ENCODE results near the gene TMUB2.

Gene TMUB2

GRCh38 chr17:44137891-44138709, 48.7 kb upstream of the TMUB2 start (continued):
- TF ChIP-seq ZNF501 (tag by site-specific recombination; IDR thresholded peaks at IDR 0.05) (no peak), WT1 (tag by site-specific recombination; IDR thresholded peaks at IDR 0.05) (no peak; the same call in none of the 2 replicates), ZNF24 (tag by site-specific recombination; IDR thresholded peaks at IDR 0.05) (peak; percentile 69; the same call in 1 of the 2 replicates), OSR2 (tag by site-specific recombination; IDR thresholded peaks at IDR 0.05) (peak; percentile 77), SP2 (tag by site-specific recombination; IDR thresholded peaks at IDR 0.05) (peak; percentile 89), ZNF629 (tag by site-specific recombination; IDR thresholded peaks at IDR 0.05) (peak; percentile 90), ZNF639 (tag by site-specific recombination; IDR thresholded peaks at IDR 0.05) (peak; percentile 71; the same call in 1 of the 2 replicates), ZNF843 (tag by site-specific recombination; IDR thresholded peaks at IDR 0.05) (0 out of 2 replicates have a peak, but pooled peaks have one; percentile 55), YY1 (tag by site-specific recombination; IDR thresholded peaks at IDR 0.05) (no peak), ZNF140 (tag by site-specific recombination; IDR thresholded peaks at IDR 0.05) (no peak), ZSCAN16 (tag by site-specific recombination; IDR thresholded peaks at IDR 0.05) (peak; percentile 86), HOXD13 (CRISPR knock-in tag; IDR thresholded peaks at IDR 0.05; ENCODE audit: borderline replicate concordance) (no peak), KLF16 (tag by site-specific recombination; IDR thresholded peaks at IDR 0.05) (peak; percentile 78; the same call in 1 of the 2 replicates), GLIS1 (tag by site-specific recombination; IDR thresholded peaks at IDR 0.05) (peak; percentile 99), ZBTB20 (tag by site-specific recombination; IDR thresholded peaks at IDR 0.05) (peak; percentile 46; the same call in 1 of the 2 replicates), KLF7 (tag by site-specific recombination; IDR thresholded peaks at IDR 0.05; ENCODE audit: borderline replicate concordance) (0 out of 2 replicates have a peak, but pooled peaks have one; percentile 58), ZIC2 (tag by site-specific recombination; IDR thresholded peaks at IDR 0.05) (peak; percentile 98), ZNF548 (tag by site-specific recombination; IDR thresholded peaks at IDR 0.05) (no peak), PATZ1 (tag by site-specific recombination; IDR thresholded peaks at IDR 0.05) (peak; percentile 99), ZBTB17 (tag by site-specific recombination; IDR thresholded peaks at IDR 0.05) (peak; percentile 94), SCRT2 (tag by site-specific recombination; IDR thresholded peaks at IDR 0.05) (no peak), ZNF211 (tag by site-specific recombination; IDR thresholded peaks at IDR 0.05; ENCODE audit: low read depth) (no peak), ZNF560 (tag by site-specific recombination; IDR thresholded peaks at IDR 0.05; ENCODE audit: borderline replicate concordance) (no peak), ZNF174 (tag by site-specific recombination; IDR thresholded peaks at IDR 0.05) (no peak), SP3 (tag by site-specific recombination; IDR thresholded peaks at IDR 0.05) (peak; percentile 85), ZNF449 (tag by site-specific recombination; IDR thresholded peaks at IDR 0.05) (peak; percentile 95), EGR2 (tag by site-specific recombination; IDR thresholded peaks at IDR 0.05; ENCODE audit: low read depth) (peak; percentile 87), ZNF366 (tag by site-specific recombination; conservative IDR thresholded peaks at IDR 0.05) (peak; percentile 89), ZNF23 (tag by site-specific recombination; IDR thresholded peaks at IDR 0.05; ENCODE audit: borderline replicate concordance) (no peak), ZNF202 (tag by site-specific recombination; IDR thresholded peaks at IDR 0.05; ENCODE audit: borderline replicate concordance) (no peak), IKZF3 (tag by site-specific recombination; IDR thresholded peaks at IDR 0.05) (peak; percentile 74; the same call in 1 of the 2 replicates), ZNF549 (tag by site-specific recombination; IDR thresholded peaks at IDR 0.05) (no peak), ZNF18 (tag by site-specific recombination; IDR thresholded peaks at IDR 0.05) (peak; percentile 94)
- TF ChIP-seq, protein P1, sequence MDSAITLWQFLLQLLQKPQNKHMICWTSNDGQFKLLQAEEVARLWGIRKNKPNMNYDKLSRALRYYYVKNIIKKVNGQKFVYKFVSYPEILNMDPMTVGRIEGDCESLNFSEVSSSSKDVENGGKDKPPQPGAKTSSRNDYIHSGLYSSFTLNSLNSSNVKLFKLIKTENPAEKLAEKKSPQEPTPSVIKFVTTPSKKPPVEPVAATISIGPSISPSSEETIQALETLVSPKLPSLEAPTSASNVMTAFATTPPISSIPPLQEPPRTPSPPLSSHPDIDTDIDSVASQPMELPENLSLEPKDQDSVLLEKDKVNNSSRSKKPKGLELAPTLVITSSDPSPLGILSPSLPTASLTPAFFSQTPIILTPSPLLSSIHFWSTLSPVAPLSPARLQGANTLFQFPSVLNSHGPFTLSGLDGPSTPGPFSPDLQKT (IDR thresholded peaks at IDR 0.05; ENCODE audit: borderline replicate concordance, low read depth, low read length): no peak

Measured in HEK293 (cell line).